Heart right ventricle (tissue), 16 donors: ENCODE measurements around the gene PLCH1. TPM values are rescaled to one million over a fixed set of nuclear protein-coding genes. Genes with fewer than 3 reads are reported as not detected.
"Not testable (repeated sequence)": the region's sequence is repeated elsewhere in the genome, so short reads cannot be mapped to it uniquely, and the experiment has no call there.

Source experiments
- ATAC-seq, 8 donors: fragments of 200-7000 bp; cut with Tn5 transposase; one replicate each; pipeline ENCODE4 v1.9.1; 2020; ENCODE audit warnings: mild to moderate bottlenecking in 8 of 8, moderate library complexity in 8 of 8, moderate number of reproducible peaks in 1 of 8
- DNase-seq, 2 donors: peaks; one replicate each; pipeline ENCODE4 v3.0.0-alpha.2; 2020
- H3K27ac ChIP-seq, 10 donors: fragments of 200-600 bp; sonication (generic) in 2 of 10; one replicate each; pipeline versions ENCODE4 v1.5.0 to v1.8.0; 2020 to 2022; ENCODE audit warnings: mild to moderate bottlenecking in 3 of 10
- H3K27me3 ChIP-seq, 7 donors: fragments of 200-600 bp; one replicate each; pipeline ENCODE4 v1.8.0; 2021 to 2022; ENCODE audit warnings: mild to moderate bottlenecking in 2 of 7
- H3K36me3 ChIP-seq, 9 donors: fragments of 200-600 bp; sonication (generic) in 1 of 9; one replicate each; pipeline versions ENCODE4 v1.5.0 to v1.8.0; 2020 to 2022; ENCODE audit warnings: mild to moderate bottlenecking in 2 of 9
- H3K4me1 ChIP-seq, 9 donors: fragments of 200-600 bp; sonication (generic) in 1 of 9; one replicate each; pipeline versions ENCODE4 v1.5.0 to v1.8.0; 2020 to 2022; ENCODE audit warnings: mild to moderate bottlenecking in 4 of 9
- H3K4me3 ChIP-seq, 10 donors: fragments of 200-600 bp; sonication (generic) in 2 of 10; one replicate each; pipeline versions ENCODE4 v1.5.0 to v1.8.0; 2020 to 2022; ENCODE audit warnings: mild to moderate bottlenecking in 7 of 10, moderate library complexity in 2 of 10
- H3K9me3 ChIP-seq, 11 donors: fragments of 200-600 bp in 10 of 11; sonication (generic) in 2 of 11; one replicate each; pipeline versions ENCODE4 v1.5.0 to v1.8.0; 2013 to 2022; ENCODE audit warnings: mild to moderate bottlenecking in 2 of 11, control low read depth in 1 of 11, moderate library complexity in 1 of 11
- CTCF ChIP-seq, 9 donors: fragments of 200-600 bp; sonication (generic) in 2 of 9; IDR thresholded peaks; one replicate each; pipeline versions ENCODE4 v1.5.0 to v1.8.0; 2021 to 2022; ENCODE audit warnings: antibody characterized with exemption in 9 of 9, mild to moderate bottlenecking in 5 of 9, moderate library complexity in 1 of 9
- WGBS, 2 donors: extraction: QIAGEN DNeasy Blood & Tissue Kit; methylation state at CpG; one replicate each; pipeline ENCODE4 v1.1.7; 2013; ENCODE audit warnings: inconsistent platforms in 1 of 2; 5-methylcytosine and 5-hydroxymethylcytosine counted together
- intact Hi-C, 10 donors: fragments of 100-400 bp; cut with DNase I; formaldehyde crosslinking; loops; one replicate each; pipeline versions ENCODE4 v1.11.1 to v1.14.2; 2022
- polyA plus RNA-seq, 2 donors: library from polyadenylated mRNA; stranded (reverse); fragments of 200-250 nt; gene quantifications; one replicate each; pipeline ENCODE4 v1.2.3, GENCODE V29; 2013
- total RNA-seq, 10 donors: library from RNA; stranded (reverse); fragmentation: NEBNext Ultra II Directional in 3 of 10; extraction: Animal tissue kit (Norgen Biotek cat#: 25700) in 3 of 10; gene quantifications; one replicate each; pipeline versions ENCODE4 v1.2.1 to v1.2.4, GENCODE V29; 2021 to 2023
- donor health status: Arrhythmogenic right ventricular cardiomyopathy.
- donor health status: ischemic (EF 13 %, LVEDD 7.1; RV severe dilation, severe dysfunction).
- donor health status: healthy with polysubstance abuse.
- donor health status: DM: no; HTN: yes; CAD: no.
- donor health status: DM: no; HTN: no; CAD: no.
- donor health status: ischemic (EF 25% LVEDD 6.9; RV normal size, moderate dysfunction).
- donor health status: ischemic (EF 25% LVEDD 5.7; RV mildly dilated, moderate dysfunction).
- donor health status: healthy.
- donor health status: DM: yes; HTN: yes; CAD: no.
- donor health status: Ischemic cardiomyopathy.
- donor health status: ischemic (EF 35%, LVEDD 5.7; RV mildly dilated, moderate dysfunction).
- donor health status: nonischemic (EF 11% LVEDD 7.7; RV severe dilation, severe dysfunction).
- donor health status: DM: yes; HTN: yes; CAD: no.
- donor health status: PGD.
- donor health status: ischemic (EF 29% LVEDD 5.4; RV normal size, mild dysfunction).
- donor health status: nonischemic (EF 23%, LVEDD 6.1; RV moderate dilation, normal function).

Gene PLCH1
- total and polyA plus RNA-seq, 12 donors: 0.13 to 2.1 (median 0.51) TPM

GRCh38 chr3:155629556-155629955 lies 115.3 kb downstream of the PLCH1 start:
- Histone ChIP-seq H3K27me3 (no peaks in the 10 kb centered on the region), H3K4me3 (no peak overlapping the region), H3K36me3 (no peaks in the 10 kb centered on the region), H3K27ac (no peak overlapping the region), H3K4me1 (no peaks in the 10 kb centered on the region), H3K9me3 (peaks cover 0 to 11% (median 0%) of the 10 kb centered on the region in 11 donors)
- intact Hi-C loops: no loop called here
- ATAC-seq (no peak), DNase-seq (no peak)
- WGBS, 2 donors: 47 to 58% methylated on average over 5 of the region's 5 CpGs
- TF ChIP-seq CTCF (IDR thresholded peaks at IDR 0.05): no peak

- no peak for DNase-seq
- Histone ChIP-seq H3K27ac (no peak overlapping the region), H3K4me3 (no peak overlapping the region), H3K36me3 (no peaks in the 10 kb centered on the region), H3K27me3 (no peaks in the 10 kb centered on the region), H3K4me1 (no peaks in the 10 kb centered on the region), H3K9me3 (peaks cover 0 to 11% (median 0%) of the 10 kb centered on the region in 11 donors)
- ATAC-seq: no peak
- no peak for TF ChIP-seq CTCF (IDR thresholded peaks at IDR 0.05)
- WGBS, 2 donors: 59 to 67% methylated on average over 4 of the region's 4 CpGs
- intact Hi-C loops: no loop called here
Observed at GRCh38 chr3:155629056-155629455, 115.8 kb downstream of the PLCH1 start.

- WGBS, 2 donors: 68 to 71% methylated on average over 3 of the region's 3 CpGs
- ATAC-seq, H3K27ac ChIP-seq, DNase-seq, H3K4me3 ChIP-seq, H3K27me3 ChIP-seq, H3K36me3 ChIP-seq, H3K4me1 ChIP-seq, intact Hi-C loops: not testable (repeated sequence)
- peaks cover 0 to 14% (median 0%) of the 10 kb centered on the region in 11 donors for H3K9me3 ChIP-seq
Observed at GRCh38 chr3:155622647-155623046, 122.2 kb downstream of the PLCH1 start.

- H3K27me3 ChIP-seq, H3K36me3 ChIP-seq, H3K4me1 ChIP-seq, H3K27ac ChIP-seq, DNase-seq, H3K4me3 ChIP-seq, ATAC-seq, intact Hi-C loops: not testable (repeated sequence)
- H3K9me3 ChIP-seq: peaks cover 0 to 24% (median 13%) of the 10 kb centered on the region in 11 donors
- WGBS, 2 donors: 41 to 47% methylated on average over 5 of the region's 5 CpGs
Observed at GRCh38 chr3:155620552-155620951, 124.3 kb downstream of the PLCH1 start.

GRCh38 chr3:155619118-155619915 lies 125.6 kb downstream of the PLCH1 start:
- intact Hi-C loops: no loop called here
- Histone ChIP-seq H3K4me3 (no peak overlapping the region), H3K9me3 (peaks cover 0 to 30% (median 15%) of the 10 kb centered on the region in 11 donors), H3K4me1 (no peaks in the 10 kb centered on the region), H3K27me3 (no peaks in the 10 kb centered on the region), H3K27ac (no peak overlapping the region), H3K36me3 (no peaks in the 10 kb centered on the region)
- no peak for TF ChIP-seq CTCF (IDR thresholded peaks at IDR 0.05)
- ATAC-seq (no peak), DNase-seq (no peak)
